BJ (cell line): ENCODE measurements around the gene ACOT8. TPM values are rescaled to one million over a fixed set of nuclear protein-coding genes. Genes with fewer than 3 reads are reported as not detected.

ENCODE experiments used
- CTCF ChIA-PET: fragments of 350-600 bp; formaldehyde crosslinking; extraction: SDS; loops from one replicate; lab custom pipeline; 2021; ENCODE audit warnings: antibody characterized with exemption, inconsistent platforms; lab: Yijun Ruan, JAX
- POLR2A ChIA-PET: fragments of 300-600 bp; sonication (Branson Sonifier 250); formaldehyde crosslinking; extraction: SDS; loops from one replicate; lab custom pipeline; 2021; ENCODE audit warnings: antibody characterized with exemption; lab: Charles Lee
- DNase-seq: peaks from one replicate; pipeline ENCODE4 v3.0.0-alpha.2; 2011; ENCODE audit warnings: low read depth
- H3K27me3 ChIP-seq: 2 replicates; pipeline ENCODE4 v1.6.0; 2011; ENCODE audit warnings: low read length; ENCODE audit not compliant: control insufficient read depth, insufficient read depth
- H3K36me3 ChIP-seq: 2 replicates; pipeline ENCODE4 v1.5.1; 2011; ENCODE audit warnings: low read length; ENCODE audit not compliant: control insufficient read depth, insufficient read depth
- H3K4me3 ChIP-seq: 2 replicates; pipeline ENCODE4 v1.5.1; 2011; ENCODE audit warnings: low read depth, mild to moderate bottlenecking, control low read depth, low read length
- CTCF ChIP-seq: IDR thresholded peaks from 2 replicates; pipeline ENCODE4 v1.5.1; 2011; ENCODE audit warnings: low read depth, mild to moderate bottlenecking, control low read depth, inconsistent platforms, low read length, moderate library complexity; ENCODE audit not compliant: insufficient read depth
- polyA plus RNA-seq: library from polyadenylated mRNA; depleted of rRNA; stranded (reverse); fragments of >200 nt; gene quantifications from 2 replicates; pipeline ENCODE4 v1.2.3, GENCODE V29; 2011

ACOT8 gene
- polyA plus RNA-seq, 1 experiment: 49.9 TPM

GRCh38 chr20:45840700-45841198 is 16.4 kb downstream of the ACOT8 start:
- ChIA-PET POLR2A (no interaction called here), CTCF (interaction anchor here (1.4 kb wide), 1 partner anchor 41 kb away, joined by 3 read pairs; no protein-coding TSS in a partner anchor)
- DNase-seq: no peak
- TF ChIP-seq CTCF: no peak
- H3K36me3 ChIP-seq: peaks cover 24% of the 10 kb centered on the region
- H3K4me3 ChIP-seq: no peak overlapping the region
- H3K27me3 ChIP-seq: no peaks in the 10 kb centered on the region

GRCh38 chr20:45836841-45837240 is 20.4 kb downstream of the ACOT8 start:
- TF ChIP-seq CTCF: no peak
- DNase-seq: no peak
- Histone ChIP-seq H3K36me3 (peaks cover 13% of the 10 kb centered on the region), H3K27me3 (no peaks in the 10 kb centered on the region), H3K4me3 (no peak overlapping the region)
- CTCF ChIA-PET: interaction anchor here (1.0 to 1.3 kb wide), 2 partner anchors 11 to 38 kb away, joined by 3 to 5 read pairs; no protein-coding TSS in a partner anchor
- POLR2A ChIA-PET: no interaction called here

GRCh38 chr20:45835825-45836224 is 21.4 kb downstream of the ACOT8 start:
- ChIA-PET CTCF (no interaction called here), POLR2A (interaction anchor here (0.6 kb wide), 1 partner anchor 8 kb away, joined by 3 read pairs; no protein-coding TSS in a partner anchor)
- H3K27me3 ChIP-seq: no peaks in the 10 kb centered on the region
- H3K4me3 ChIP-seq: no peak overlapping the region
- peaks cover 8% of the 10 kb centered on the region for H3K36me3 ChIP-seq
- peak; percentile 60 for DNase-seq
- no peak for TF ChIP-seq CTCF

- TF ChIP-seq CTCF: no peak
Measured at GRCh38 chr20:45835329-45835765, 21.8 kb downstream of the ACOT8 start.

GRCh38 chr20:45834797-45835161 is 22.4 kb downstream of the ACOT8 start:
- no peak for DNase-seq

More at GRCh38 chr20:45835329-45835765, 21.8 kb downstream of the ACOT8 start:
- ChIA-PET CTCF (no interaction called here), POLR2A (interaction anchor here (0.6 kb wide), 1 partner anchor 8 kb away, joined by 3 read pairs; no protein-coding TSS in a partner anchor)
- DNase-seq: no peak
- H3K4me3 ChIP-seq: no peak overlapping the region
- peaks cover 5% of the 10 kb centered on the region for H3K36me3 ChIP-seq
- no peaks in the 10 kb centered on the region for H3K27me3 ChIP-seq

More at GRCh38 chr20:45834797-45835161, 22.4 kb downstream of the ACOT8 start:
- Histone ChIP-seq H3K36me3 (peaks cover 5% of the 10 kb centered on the region; the same call in 1 of the 2 replicates), H3K27me3 (no peaks in the 10 kb centered on the region), H3K4me3 (peak overlapping the region; percentile 69)
- CTCF ChIA-PET: interaction anchor here (1.0 kb wide), 1 partner anchor 55 kb away, joined by 3 read pairs; no protein-coding TSS in a partner anchor
- POLR2A ChIA-PET: interaction anchor here (0.6 kb wide), 1 partner anchor 20 kb away, joined by 3 read pairs; no protein-coding TSS in a partner anchor
- no peak for TF ChIP-seq CTCF
